ENCODE measurements around the gene LHX4.

Gene LHX4

GRCh38 chr1:180241716-180242544 lies 11.9 kb downstream of the LHX4 start:
- DNase-seq (ENCODE audit: low read depth) = no peak
- no peak overlapping the region for H3K4me3 ChIP-seq (ENCODE audit: low read depth, low read length)
- no peak for TF ChIP-seq CTCF (IDR thresholded peaks at IDR 0.05; ENCODE audit: control insufficient read depth, extremely low read depth, insufficient read depth)

DNA sequence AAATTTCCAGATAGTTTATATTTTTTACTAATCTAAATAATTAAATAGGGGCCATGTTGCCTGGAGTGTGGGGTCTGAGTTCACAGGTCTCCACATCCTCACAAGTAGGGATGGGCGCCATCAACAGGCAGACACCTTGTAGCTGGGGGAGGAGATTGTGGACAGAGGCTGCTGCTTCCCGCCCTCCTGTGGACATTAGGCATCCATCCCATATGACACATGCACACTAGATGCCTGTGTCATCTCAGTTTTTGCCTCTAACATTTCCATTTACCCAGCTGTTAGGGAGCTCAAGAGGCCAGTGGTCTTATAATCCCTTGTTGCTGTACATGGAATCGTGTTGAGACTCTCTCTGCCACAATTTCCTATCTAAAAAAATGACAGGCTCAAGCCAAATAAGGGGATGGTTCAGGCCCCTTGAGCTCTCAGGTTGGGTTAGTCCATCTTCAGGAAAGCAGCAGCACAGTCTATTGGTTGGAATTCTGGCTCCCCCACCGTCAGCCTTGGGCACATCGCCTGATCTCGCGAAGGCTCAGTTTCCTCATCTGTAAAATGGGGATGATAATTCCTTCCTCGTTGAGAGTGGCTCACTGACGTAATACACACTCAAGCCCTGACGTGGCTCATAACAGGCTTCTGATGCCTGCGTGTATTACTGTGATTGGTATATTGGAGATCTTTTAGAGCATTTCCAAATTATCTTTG lies 13.6 kb downstream of the LHX4 start:
- H3K4me3 ChIP-seq (ENCODE audit: low read depth, low read length) = no peak overlapping the region
- no peak for DNase-seq (ENCODE audit: low read depth)
- TF ChIP-seq CTCF (IDR thresholded peaks at IDR 0.05; ENCODE audit: control insufficient read depth, extremely low read depth, insufficient read depth) = no peak

GRCh38 chr1:180244840-180245239 lies 14.8 kb downstream of the LHX4 start:
- DNase-seq (ENCODE audit: low read depth) = no peak
- no peak overlapping the region for H3K4me3 ChIP-seq (ENCODE audit: low read depth, low read length)
- TF ChIP-seq CTCF (IDR thresholded peaks at IDR 0.05; ENCODE audit: control insufficient read depth, extremely low read depth, insufficient read depth) = no peak

GRCh38 chr1:180246579-180246978 lies 16.5 kb downstream of the LHX4 start:
- no peak for TF ChIP-seq CTCF (IDR thresholded peaks at IDR 0.05; ENCODE audit: control insufficient read depth, extremely low read depth, insufficient read depth)
- no peak for DNase-seq (ENCODE audit: low read depth)
- H3K4me3 ChIP-seq (ENCODE audit: low read depth, low read length) = no peak overlapping the region

DNA sequence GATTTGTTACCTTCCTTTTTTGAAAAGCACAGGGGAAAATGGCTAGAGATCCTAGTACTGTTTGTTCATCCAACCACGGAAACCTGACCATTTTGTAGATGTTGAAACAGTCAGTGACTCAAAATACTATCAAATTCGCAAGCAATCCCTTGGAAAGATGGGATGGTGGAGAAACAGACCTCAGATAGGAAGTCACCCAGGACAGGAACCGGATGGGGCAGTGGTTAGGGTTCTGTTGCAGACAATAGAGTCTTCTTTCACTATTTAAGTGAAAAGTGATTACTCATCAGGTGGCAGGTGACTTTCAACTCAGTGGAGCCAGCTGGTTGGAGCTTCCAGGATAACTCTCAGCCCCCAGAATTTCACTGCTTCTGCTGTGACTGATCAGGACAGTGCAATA lies 17.0 kb downstream of the LHX4 start:
- H3K4me3 ChIP-seq (ENCODE audit: low read depth, low read length) = no peak overlapping the region
- no peak for DNase-seq (ENCODE audit: low read depth)
- no peak for TF ChIP-seq CTCF (IDR thresholded peaks at IDR 0.05; ENCODE audit: control insufficient read depth, extremely low read depth, insufficient read depth)

DNA sequence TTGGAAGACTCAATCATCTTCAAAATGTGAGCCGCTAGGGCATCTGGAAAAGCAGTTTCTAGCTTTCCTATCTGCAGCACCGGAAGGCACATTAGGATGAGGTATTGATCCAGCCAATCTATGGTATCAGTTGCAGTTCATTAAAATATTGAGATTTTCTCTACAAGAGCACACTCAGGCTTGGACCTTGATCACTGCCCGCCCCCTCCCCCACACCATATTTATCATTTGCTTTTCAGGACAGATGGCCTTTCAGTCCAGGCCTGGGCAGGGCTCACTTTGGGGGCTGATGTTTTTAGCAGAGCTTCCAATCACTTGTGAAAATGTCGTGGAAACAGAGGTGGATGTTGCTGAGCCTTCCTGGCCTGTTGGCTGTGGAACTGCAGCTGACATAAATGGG lies 17.5 kb downstream of the LHX4 start:
- TF ChIP-seq CTCF (IDR thresholded peaks at IDR 0.05; ENCODE audit: control insufficient read depth, extremely low read depth, insufficient read depth) = no peak
- H3K4me3 ChIP-seq (ENCODE audit: low read depth, low read length) = no peak overlapping the region
- no peak for DNase-seq (ENCODE audit: low read depth)

Data from LNCaP clone FGC (cell line).